Stimulated activated CD4-positive, alpha-beta T cell treated with anti-CD3 and anti-CD28 coated beads, Interleukin-15, amount 100 ng/mL, for 48 hours (primary cell): ENCODE results near the gene LANCL3.
"Not testable (repeated sequence)": the region's sequence is repeated elsewhere in the genome, so short reads cannot be mapped to it uniquely, and the experiment has no call there.

Experiments used
- DNase-seq, 2 donors: peaks; one replicate each; pipeline ENCODE4 v3.0.0-alpha.2; 2020; ENCODE audit warnings: low read depth in 2 of 2

Gene LANCL3

GRCh38 chrX:37571426-37572107 is at the start of gene LANCL3:
TSS of gene LANCL3 (plus strand) at chrX:37571661. CDS start at chrX:37571871, 210 bp downstream.
- DNase-seq = not testable (repeated sequence)

- not testable (repeated sequence) for DNase-seq
Measured at GRCh38 chrX:37523673-37524072, 47.8 kb upstream of the LANCL3 start.

- no peak for DNase-seq
Measured at GRCh38 chrX:37541991-37542390, 29.5 kb upstream of the LANCL3 start.

- DNase-seq = no peak
Measured at GRCh38 chrX:37542791-37543190, 28.7 kb upstream of the LANCL3 start.

- no peak for DNase-seq
Measured at GRCh38 chrX:37543324-37543723, 28.1 kb upstream of the LANCL3 start.

GRCh38 chrX:37544531-37544930 is 26.9 kb upstream of the LANCL3 start:
- not testable (repeated sequence) for DNase-seq

GRCh38 chrX:37545066-37545465 is 26.4 kb upstream of the LANCL3 start:
- no peak for DNase-seq

- not testable (repeated sequence) for DNase-seq
Measured at GRCh38 chrX:37549619-37550018, 21.8 kb upstream of the LANCL3 start.

GRCh38 chrX:37553476-37553875 is 18.0 kb upstream of the LANCL3 start:
- no peak for DNase-seq

- not testable (repeated sequence) for DNase-seq
Measured at GRCh38 chrX:37565254-37565653, 6.2 kb upstream of the LANCL3 start.

- not testable (repeated sequence) for DNase-seq
Measured at GRCh38 chrX:37570349-37570748, 1.1 kb upstream of the LANCL3 start.

- not testable (repeated sequence) for DNase-seq
Measured at GRCh38 chrX:37572108-37572587, 687 bp downstream of the LANCL3 start.

- not testable (repeated sequence) for DNase-seq
Measured at GRCh38 chrX:37573121-37573520, 1.7 kb downstream of the LANCL3 start.

- DNase-seq = no peak
Measured at GRCh38 chrX:37578045-37578444, 6.6 kb downstream of the LANCL3 start.

GRCh38 chrX:37580080-37580479 is 8.6 kb downstream of the LANCL3 start:
- no peak for DNase-seq

- not testable (repeated sequence) for DNase-seq
Measured at GRCh38 chrX:37587337-37587736, 15.9 kb downstream of the LANCL3 start.

GRCh38 chrX:37590047-37590446 is 18.6 kb downstream of the LANCL3 start:
- no peak for DNase-seq

- DNase-seq = no peak
Measured at GRCh38 chrX:37594755-37595382, 23.4 kb downstream of the LANCL3 start.

GRCh38 chrX:37599729-37600128 is 28.3 kb downstream of the LANCL3 start:
- no peak for DNase-seq

GRCh38 chrX:37603938-37604409 is 32.5 kb downstream of the LANCL3 start:
- DNase-seq = no peak

- DNase-seq = no peak
Measured at GRCh38 chrX:37607243-37607642, 35.8 kb downstream of the LANCL3 start.

- DNase-seq = no peak
Measured at GRCh38 chrX:37608156-37608555, 36.7 kb downstream of the LANCL3 start.

- no peak for DNase-seq
Measured at GRCh38 chrX:37609727-37610126, 38.3 kb downstream of the LANCL3 start.
